BE2C (cell line): ENCODE data around the gene PTH2R.

ENCODE experiments used
- DNase-seq: peaks from one replicate; pipeline ENCODE4 v3.0.0-alpha.2; 2020
- H3K27me3 ChIP-seq: fragments of 250-450 bp; sonication (Bioruptor Pico); 2 replicates; pipeline ENCODE4 v1.5.1; 2020; ENCODE audit warnings: mild to moderate bottlenecking
- H3K36me3 ChIP-seq: fragments of 250-450 bp; sonication (Bioruptor Pico); 2 replicates; pipeline ENCODE4 v1.5.1; 2020; ENCODE audit warnings: mild to moderate bottlenecking
- H3K4me1 ChIP-seq: fragments of 250-450 bp; sonication (Bioruptor Pico); 2 replicates; pipeline ENCODE4 v1.5.1; 2020
- H3K4me3 ChIP-seq: 2 replicates; pipeline ENCODE4 v1.5.1; 2011; ENCODE audit warnings: low read depth, low read length
- H3K9me3 ChIP-seq: fragments of 250-450 bp; sonication (Bioruptor Pico); 2 replicates; pipeline ENCODE4 v1.5.1; 2020
- TF ChIP-seq, protein P1 (sequence below): IDR thresholded peaks from 2 replicates; pipeline ENCODE4 v1.5.1; 2012; ENCODE audit warnings: mild to moderate bottlenecking, low read depth, low read length

PTH2R gene

DNA sequence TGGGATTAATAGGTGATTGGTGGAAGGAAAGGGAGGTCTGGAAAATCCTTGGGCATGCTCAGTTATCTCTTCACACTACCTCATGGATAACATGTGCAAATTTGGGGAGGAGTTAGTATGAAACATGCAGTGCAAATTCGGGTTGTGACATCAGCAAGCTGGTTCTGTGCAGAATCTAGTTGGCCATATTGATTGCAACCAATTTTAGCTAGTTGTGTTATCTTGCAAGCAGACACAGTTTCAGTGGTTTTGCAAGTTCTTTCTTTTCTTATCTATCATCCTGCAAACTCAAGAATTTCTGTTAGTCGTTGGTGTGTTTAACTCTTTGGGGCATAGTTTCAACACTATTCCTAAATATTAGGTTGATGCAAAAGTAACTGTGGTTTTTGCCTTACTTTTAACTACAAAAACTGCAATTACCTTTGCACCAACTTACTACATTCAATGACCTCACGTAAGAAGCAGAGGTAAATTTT, 135.4 kb downstream of the PTH2R start:
- Histone ChIP-seq H3K4me1 (no peaks in the 10 kb centered on the region), H3K36me3 (no peaks in the 10 kb centered on the region), H3K9me3 (no peaks in the 10 kb centered on the region), H3K4me3 (no peak overlapping the region), H3K27me3 (no peaks in the 10 kb centered on the region)
- TF ChIP-seq, protein P1, sequence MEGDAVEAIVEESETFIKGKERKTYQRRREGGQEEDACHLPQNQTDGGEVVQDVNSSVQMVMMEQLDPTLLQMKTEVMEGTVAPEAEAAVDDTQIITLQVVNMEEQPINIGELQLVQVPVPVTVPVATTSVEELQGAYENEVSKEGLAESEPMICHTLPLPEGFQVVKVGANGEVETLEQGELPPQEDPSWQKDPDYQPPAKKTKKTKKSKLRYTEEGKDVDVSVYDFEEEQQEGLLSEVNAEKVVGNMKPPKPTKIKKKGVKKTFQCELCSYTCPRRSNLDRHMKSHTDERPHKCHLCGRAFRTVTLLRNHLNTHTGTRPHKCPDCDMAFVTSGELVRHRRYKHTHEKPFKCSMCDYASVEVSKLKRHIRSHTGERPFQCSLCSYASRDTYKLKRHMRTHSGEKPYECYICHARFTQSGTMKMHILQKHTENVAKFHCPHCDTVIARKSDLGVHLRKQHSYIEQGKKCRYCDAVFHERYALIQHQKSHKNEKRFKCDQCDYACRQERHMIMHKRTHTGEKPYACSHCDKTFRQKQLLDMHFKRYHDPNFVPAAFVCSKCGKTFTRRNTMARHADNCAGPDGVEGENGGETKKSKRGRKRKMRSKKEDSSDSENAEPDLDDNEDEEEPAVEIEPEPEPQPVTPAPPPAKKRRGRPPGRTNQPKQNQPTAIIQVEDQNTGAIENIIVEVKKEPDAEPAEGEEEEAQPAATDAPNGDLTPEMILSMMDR, result no peak
- no peak for DNase-seq

GRCh38 chr2:208542465-208543041, 136.0 kb downstream of the PTH2R start:
- Histone ChIP-seq H3K36me3 (no peaks in the 10 kb centered on the region), H3K27me3 (no peaks in the 10 kb centered on the region), H3K4me1 (no peaks in the 10 kb centered on the region), H3K4me3 (no peak overlapping the region), H3K9me3 (no peaks in the 10 kb centered on the region)
- DNase-seq, result no peak
- TF ChIP-seq, protein P1, result no peak
